ENCODE results near the gene STK31.

DNA sequence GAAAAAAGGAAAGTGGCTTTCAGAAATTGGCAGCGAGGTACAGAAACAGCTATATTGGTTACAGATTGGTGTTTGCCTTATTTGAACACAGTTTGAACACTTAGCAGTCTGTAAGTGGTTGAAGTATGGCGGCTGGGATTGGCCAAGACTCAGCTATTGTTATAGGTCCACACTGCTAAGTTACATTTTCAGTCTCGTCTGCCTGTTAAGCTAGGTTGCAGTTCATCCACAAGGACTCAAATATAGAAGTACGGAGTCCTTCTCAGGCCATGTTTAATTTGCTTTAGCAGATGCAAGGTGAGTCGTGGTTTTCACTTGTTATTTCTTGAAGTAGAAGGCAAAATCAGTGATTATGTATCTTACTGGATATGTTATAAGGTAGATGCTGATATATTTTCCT, 73.1 kb downstream of the STK31 start:
- TF ChIP-seq, protein P1, sequence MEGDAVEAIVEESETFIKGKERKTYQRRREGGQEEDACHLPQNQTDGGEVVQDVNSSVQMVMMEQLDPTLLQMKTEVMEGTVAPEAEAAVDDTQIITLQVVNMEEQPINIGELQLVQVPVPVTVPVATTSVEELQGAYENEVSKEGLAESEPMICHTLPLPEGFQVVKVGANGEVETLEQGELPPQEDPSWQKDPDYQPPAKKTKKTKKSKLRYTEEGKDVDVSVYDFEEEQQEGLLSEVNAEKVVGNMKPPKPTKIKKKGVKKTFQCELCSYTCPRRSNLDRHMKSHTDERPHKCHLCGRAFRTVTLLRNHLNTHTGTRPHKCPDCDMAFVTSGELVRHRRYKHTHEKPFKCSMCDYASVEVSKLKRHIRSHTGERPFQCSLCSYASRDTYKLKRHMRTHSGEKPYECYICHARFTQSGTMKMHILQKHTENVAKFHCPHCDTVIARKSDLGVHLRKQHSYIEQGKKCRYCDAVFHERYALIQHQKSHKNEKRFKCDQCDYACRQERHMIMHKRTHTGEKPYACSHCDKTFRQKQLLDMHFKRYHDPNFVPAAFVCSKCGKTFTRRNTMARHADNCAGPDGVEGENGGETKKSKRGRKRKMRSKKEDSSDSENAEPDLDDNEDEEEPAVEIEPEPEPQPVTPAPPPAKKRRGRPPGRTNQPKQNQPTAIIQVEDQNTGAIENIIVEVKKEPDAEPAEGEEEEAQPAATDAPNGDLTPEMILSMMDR (conservative IDR thresholded peaks at IDR 0.05) = no peak
- TF ChIP-seq ZFX (IDR thresholded peaks at IDR 0.05) = no peak

All from C4-2B (cell line).